Activated CD8-positive, alpha-beta memory T cell treated with anti-CD3 and anti-CD28 coated beads for 24 hours (primary cell): ENCODE data around the gene RBP3.

Experiments
- DNase-seq: peaks from one replicate; pipeline ENCODE4 v3.0.0-alpha.2; 2020

The RBP3 gene

DNA sequence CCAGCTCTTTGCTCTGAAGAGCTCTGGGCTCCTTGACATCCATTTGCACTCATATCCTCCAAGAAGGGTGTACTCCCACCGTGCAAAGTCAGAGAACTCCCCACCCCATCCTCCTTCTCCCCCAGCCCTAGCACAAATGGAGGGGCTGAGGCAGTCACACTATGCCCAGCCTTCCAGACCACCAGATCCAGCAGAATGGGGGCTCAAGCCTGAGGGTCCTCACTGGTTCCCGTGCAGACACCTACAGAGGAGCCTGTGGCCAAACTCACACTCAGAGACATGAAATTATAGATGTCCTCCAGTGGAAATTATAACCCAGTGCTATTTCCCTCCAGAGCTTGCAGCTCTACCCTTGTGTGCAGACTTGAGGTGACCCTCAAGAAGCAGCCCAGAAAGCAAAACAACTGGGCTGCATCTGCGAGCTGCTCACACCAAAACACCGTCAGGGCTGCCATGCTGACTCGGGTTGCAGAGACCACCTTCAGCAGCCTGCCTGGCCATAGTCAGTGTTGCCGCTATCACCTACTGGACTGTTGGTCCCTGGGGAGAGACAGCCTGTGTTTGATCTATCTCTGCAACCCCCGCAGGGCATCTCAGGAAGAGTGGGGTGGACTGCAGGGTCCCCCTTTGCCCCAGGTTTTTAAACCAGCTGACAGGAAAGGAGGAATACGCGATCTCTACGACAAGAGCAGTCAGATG is 28.5 kb downstream of the RBP3 start:
- DNase-seq: peak; percentile 43

DNA sequence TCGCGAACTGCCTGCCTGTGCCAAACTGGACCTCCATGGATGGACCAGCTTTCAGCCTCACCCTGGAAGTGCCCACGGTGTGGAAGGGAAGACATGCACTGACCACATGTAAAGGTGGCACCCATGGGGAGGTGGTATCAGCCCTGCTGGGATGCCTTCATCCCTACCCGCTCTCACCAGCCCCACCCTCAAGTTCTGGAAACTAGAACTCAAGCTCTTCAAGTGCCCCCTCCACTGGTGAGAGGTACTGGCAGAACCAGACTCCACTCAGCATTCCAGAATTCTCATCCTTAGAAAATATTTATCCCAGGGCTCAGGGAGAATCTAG is 30.0 kb downstream of the RBP3 start:
- no peak for DNase-seq

DNA sequence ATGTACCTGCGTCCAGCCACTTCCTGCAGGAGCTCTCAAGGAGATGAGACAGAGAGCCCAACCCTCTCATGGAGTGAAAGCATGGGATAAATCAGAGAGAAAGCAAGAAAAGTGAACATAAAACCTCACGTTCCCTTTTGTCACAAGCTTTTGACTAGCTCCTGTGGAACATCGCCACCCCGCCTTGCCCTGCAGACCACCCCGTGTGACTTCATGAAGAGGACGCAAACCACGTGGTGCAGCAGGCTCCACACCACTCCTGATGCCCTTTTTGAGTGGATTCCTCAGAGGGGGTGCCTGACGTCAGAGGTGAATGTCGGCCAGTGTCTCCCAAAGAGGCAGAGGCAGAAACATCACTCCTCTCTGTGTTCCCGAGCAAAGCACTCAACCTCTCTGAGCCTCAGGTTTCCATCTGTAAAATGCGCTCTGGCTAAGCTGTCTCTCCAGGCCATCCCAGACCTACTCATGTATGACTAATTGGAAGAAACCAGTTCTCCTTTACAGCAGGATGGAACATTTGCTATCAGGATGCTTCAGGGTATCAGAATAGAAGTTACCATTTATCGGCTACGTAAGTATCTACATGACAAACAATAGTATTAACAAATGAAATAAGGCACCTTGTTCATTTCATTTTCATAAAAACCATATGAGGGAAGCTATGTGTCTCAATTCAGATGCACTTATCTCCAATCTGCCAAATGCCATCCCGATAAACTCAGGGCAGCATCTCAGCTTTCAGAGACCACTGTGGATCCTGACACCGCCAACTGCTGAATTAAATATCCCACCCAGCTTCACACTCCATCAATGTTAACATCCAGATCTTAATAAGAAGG is 30.7 kb downstream of the RBP3 start:
- DNase-seq: peak; percentile 32

DNA sequence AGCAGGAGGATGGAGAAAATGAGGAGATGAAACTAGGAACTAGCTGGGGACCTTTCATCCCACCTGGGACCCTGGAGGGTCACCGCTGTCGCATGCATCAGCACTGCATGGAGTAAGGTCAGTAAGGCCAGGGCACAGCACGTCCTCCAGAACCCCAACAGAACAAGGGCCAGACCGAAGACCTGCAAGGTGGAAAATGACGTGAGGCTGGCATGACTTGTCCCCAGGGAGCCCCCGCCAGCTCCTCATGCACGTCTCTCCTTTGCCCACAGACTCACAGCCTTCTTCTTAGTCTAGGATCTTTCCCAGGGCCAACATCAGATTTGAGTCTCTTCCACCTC is 31.3 kb downstream of the RBP3 start:
- peak; percentile 32 for DNase-seq

DNA sequence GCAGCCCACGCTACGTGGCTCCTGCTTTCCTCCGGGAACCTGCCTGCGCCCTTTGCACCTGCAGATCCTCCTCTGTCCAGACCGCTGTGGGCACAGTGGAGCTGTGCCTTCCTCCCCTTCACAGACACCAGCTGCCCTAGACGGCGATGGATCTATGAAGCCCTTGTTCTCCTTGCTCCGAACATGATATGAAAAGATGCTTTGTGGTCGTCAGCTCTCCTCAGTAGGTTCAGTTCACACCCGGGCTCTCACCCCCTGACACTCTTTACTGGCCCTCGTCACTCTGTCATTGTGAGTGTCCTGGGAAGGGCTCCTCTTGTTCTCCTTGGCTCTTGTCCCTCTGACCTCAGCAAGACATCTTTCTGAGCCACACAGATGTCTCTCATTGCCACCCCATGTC is 31.7 kb downstream of the RBP3 start:
- DNase-seq: peak; percentile 38

DNA sequence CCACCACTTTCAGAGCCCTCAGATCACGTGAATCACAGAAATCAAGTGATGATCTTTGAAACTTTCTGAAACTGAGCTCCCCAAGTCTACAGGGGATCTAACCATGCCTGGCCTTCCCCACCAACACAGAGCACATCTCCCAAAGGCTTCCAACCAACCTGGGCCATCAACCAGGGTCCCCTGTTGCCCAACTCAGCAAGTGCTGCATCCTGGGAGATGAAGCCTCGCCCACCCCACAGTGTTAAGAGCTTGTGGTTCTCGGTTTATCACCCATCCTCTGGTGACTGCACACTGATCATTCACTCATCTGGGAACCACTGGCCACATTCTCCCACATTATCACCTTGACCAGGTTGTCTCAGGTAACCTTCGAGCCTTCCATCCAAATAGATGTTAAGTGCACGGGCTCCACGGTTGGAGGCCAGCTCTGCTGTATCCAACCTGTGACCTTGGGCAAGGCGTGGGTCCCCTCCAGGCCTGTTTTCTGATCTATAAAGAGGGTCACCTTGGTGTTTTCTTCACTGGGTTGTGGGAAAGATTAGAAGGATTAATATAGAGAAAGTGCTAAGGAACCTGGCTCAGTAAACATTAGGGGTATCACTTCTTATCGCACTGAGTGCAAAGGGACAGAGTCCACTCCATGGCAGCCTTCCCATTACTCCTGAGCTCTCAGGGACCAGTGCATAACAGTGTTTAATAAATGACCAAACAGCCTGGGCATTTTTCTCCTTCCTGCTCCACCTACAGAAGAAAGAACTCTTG is 32.4 kb downstream of the RBP3 start:
- peak; percentile 38 for DNase-seq

DNA sequence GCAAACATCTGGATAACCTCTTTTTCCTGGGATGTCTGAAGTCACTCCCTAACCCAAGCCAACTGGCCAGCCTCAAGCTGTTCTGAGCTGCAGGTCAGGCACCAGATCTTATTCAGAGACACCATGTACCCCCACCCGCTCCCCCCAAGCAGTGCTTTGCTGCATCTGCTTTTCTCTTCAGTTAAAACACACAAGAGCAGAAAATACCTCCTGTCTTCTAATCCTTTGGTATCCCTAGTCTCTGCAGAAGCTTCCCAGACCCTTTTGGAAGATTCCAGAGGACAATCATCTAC is 32.9 kb downstream of the RBP3 start:
- DNase-seq: peak; percentile 26

DNA sequence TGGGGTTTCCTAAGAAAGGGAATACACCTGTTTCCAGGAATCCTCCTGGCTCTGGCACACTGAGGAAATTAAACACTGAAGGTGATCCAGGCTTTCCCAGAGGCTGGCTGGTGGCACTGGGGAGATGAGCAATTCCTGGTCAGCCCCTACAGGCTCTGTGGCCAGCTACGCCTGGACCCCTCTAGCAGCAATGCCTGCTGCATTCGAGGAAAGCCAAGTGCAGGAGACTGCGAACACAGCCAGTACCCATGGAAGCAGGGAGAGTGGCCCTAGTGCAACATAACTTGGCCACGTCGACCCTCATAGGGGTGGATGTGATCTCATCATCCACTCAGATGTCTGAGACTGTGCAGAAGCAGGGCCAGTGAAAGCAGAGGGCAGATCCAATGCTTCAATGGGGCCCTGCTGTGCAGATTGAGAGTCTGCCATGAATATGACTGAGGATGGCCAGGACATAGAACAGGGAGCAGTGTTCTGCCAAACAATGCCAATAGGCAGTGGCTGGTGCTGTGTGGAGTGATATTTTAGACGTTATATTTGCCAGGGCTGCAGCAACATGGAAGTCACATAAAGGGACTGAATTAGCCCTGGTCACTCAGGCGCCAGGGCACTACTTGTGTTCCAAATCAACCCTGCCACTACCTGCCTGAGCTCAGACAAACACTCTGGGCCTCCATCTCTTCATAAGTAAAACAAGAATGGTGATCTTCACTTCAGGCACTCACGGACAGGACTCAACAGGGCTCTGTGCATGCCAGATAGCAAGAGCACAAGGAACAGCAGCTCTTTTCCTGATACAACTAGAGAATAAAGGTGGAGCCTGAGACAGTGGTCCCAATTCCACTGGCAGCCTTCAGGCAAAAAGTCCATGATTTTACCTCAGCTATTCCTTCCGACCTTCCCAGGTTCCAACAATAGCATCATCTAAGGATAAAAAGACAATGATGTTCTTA is 33.5 kb downstream of the RBP3 start:
- DNase-seq: peak; percentile 46

DNA sequence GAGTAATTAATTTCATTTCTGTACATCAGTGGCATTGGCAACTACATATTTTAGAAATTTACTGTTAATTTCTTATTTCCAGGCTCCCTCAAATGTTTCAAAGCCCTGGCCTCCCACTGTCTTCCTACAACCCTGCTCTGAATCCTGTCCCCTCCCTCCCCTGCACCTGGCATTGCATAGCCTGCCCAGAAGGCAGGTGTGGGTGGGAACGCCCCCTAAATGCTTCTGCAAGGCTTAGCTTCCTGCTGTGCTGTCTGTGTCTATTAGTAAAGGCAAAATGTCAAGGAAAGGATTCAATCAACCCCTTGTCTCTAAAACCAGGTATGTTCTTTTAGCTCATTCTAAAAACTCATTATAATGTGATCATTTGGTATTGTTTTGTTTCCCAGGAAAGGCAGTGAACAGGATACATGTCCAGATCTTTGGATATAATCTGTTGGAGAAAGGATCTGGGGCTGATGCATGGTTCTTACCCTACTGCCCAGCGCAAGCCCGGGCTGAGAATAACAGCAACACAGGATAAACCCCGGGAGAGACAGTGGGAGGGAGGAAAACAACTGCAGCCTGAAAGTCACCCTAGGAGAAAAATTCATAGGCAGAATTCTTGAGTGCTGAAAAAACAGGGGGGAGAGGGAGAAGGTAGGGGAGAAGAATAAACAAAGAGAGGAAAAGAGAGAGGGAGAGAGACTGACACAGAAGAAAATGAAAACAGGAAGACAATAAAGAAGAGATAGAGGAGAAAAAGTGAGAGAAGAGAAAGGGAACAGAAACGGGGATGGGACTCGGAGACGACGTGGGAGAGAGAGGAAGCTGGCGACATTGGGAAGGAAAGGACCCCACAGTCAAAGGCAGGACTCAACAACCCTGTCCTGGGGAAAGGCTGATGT is 35.3 kb downstream of the RBP3 start:
- peak; percentile 46 for DNase-seq

DNA sequence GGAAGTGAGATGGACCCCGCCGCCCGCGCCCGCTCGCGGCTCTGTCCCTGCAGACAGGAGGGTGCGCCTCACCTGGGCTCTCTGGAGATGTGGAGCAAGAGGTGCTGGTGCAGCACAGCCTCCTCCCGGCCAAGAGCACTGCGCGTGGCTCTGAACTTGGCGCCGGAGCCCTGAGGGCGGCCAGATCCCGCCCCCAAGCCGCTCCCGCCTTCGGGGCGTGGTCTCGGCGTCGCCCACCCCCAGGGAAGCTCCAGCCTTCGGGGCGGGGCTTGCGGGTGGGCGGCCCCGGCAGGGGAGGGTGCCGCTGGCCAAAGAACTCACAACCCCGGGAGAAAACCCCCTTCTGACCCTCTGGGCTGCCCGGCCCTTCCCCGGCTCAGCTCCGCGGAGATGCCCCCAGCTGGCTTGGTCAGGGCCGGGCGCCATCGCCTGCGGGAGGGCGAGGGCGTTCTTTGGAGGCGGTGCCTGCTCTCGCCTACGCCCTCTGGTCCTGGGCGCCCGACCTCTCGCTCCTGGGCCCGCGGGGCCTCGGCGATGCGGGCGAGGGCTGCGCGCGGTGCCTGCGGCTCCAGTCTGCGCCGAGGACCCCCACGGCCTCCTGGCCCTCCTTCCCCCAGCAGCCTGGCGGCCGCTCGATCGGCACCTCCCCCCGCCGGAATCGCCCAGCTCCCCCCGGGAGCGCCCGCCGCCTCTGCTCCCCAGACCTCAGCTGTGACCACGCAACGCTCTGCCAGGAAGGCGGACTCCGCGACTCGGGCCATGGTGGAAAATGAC is 36.2 kb downstream of the RBP3 start, which contains the start of gene ZNF488:
Gene ZNF488 (minus strand): TSS at position 146 of the 774 bp plus-strand sequence. CDS start 15,464 bp downstream, outside the sequence.
- DNase-seq: peak; percentile 90

DNA sequence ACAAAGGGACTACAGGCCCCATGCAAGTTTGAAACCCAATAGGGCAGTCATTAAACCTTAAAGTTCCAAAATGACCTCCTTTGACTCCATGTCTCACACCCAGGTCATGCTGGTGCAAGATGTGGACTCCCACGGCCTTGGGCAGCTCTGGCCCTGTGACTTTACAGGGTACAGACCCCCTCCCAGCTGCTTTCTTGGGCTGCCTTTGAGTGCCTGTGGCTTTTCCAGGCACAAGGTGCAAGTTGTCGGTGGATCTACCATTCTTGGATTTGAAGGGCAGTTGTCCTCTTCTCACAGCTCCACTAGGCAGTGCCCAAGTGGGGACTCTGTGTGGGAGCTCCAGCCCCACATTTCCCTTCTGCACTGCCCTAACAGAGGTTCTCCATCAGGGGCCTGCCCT is 37.9 kb downstream of the RBP3 start:
- peak; percentile 43 for DNase-seq

DNA sequence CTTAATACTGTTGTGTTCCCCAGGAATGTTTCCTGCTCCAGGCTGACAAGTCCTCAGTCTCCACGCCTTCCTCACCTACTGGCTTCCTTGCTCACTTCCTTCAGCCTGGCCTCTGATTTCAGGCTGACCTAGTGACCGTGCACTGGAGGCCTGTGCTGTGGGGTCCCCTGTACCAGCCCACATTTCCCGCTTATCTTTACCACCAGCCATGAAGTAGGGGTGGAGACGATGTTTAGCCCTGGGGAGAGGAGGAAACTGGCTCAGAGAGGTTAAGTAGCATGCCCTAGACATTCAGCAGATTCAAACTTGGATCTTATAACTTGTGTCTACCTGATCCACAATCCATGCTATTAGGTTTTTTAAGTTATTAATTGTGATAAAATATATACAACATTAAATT is 40.7 kb downstream of the RBP3 start:
- DNase-seq: no peak

DNA sequence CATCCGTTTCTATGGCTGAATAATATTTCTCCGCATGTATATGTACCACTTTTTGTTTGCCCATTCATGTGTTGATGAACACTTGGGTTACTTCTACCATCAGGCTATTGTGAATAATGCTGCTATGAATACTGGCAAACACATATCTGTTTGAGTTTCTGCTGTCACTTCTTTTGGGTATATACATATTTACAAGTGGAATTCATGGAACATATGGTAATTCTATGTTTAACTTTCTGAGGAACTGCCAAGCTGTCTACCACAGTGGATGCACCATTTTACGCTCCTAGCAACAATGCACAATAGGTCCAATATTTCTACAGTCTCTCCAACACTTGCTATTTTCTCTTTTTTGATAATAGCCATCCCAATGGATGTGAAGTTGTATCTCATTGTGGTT is 41.5 kb downstream of the RBP3 start:
- DNase-seq: no peak

DNA sequence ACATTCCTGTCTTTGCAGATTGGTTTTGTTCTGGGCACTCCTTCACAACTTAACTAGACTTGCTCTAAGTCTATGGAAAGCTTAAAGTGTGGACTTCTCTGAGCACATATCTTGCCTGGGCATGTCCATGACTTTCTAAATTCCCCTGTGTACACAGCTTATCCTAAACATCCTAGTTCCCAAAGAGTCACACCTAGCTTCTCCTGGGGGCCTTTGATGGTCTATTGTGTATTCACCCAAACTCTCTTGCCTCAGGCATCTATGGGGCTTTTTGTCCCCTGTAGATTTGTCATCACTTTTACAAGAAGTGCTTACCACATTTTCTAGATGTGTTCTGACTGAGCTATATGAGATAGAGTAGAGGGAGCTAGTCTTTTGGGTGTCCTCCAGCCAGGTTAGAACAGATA is 48.2 kb downstream of the RBP3 start:
- no peak for DNase-seq

DNA sequence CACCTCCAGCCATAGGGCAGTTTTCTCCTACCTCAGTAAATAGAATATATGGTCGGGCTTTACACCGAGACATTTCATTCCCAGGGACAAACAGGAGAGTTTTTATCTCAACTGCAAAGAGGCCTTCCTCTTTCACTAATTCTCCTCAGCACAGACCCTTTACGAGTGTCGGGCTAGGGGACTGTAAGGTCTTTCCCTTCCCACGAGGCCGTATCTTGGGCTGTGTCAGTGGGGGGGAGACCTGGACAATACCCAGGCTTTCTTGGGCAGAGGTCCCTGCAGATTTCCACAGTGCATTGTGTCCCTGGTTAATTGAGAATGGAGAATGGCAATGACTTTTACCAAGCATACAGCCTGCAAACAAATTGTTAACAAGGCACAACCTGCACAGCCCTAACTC is 49.1 kb downstream of the RBP3 start:
- no peak for DNase-seq

DNA sequence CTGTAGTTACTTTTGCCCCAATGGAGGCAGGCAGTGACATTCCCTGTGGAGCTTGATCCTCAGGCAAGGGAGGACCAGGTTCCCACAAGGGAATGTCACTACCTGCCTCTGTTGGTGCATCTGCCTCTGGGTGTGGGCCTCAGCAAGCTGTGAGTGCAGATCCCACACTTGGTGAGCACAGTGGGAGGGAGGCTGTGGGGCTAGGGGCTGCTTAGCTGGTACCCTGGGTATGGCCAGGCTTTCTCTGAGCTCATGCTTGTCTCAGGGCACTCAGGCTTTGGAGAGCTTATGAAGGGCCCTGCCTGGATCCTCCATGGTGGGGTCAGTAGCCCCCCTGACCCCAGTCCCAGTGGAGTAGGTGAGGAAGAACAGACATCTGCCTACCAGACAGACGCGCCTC is 52.1 kb downstream of the RBP3 start:
- no peak for DNase-seq

DNA sequence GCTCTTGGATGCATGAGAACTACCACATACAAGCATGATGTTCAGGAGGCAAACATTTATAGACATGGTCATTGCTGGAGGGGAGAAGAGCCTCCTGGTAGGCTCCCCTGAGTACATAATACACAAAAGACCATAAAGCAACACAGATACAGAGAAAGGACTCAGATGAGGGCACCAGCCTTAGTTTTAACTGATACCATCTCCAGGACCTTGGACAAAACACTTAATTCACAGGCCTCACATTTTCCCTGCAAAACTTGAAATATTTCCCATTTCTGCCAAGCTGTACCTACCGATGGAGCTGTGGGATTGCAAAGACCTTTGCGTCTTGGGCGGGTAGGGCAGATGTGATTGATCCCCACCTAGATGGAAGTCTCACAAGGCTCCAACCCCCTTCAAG is 52.6 kb downstream of the RBP3 start:
- DNase-seq: no peak

DNA sequence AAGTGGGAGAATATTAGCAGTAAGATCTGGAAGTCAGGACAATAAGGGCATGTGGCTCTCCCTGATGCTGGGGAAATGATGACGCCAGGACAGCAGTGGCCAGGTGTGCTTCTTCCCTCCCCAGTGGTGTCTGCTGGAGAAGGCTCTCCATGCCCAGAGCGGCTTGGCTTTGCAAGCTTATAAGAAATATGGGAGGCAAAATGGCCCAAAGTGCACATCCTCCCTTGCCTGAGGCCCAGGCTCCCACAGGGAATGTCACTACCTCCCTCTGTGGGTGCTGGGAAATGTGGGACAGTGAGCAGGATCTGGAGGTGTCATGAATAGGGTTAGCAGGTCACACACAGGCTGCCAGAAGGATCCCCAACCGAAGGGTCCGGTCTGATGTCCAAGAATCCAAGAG is 53.0 kb downstream of the RBP3 start:
- DNase-seq: peak; percentile 35

DNA sequence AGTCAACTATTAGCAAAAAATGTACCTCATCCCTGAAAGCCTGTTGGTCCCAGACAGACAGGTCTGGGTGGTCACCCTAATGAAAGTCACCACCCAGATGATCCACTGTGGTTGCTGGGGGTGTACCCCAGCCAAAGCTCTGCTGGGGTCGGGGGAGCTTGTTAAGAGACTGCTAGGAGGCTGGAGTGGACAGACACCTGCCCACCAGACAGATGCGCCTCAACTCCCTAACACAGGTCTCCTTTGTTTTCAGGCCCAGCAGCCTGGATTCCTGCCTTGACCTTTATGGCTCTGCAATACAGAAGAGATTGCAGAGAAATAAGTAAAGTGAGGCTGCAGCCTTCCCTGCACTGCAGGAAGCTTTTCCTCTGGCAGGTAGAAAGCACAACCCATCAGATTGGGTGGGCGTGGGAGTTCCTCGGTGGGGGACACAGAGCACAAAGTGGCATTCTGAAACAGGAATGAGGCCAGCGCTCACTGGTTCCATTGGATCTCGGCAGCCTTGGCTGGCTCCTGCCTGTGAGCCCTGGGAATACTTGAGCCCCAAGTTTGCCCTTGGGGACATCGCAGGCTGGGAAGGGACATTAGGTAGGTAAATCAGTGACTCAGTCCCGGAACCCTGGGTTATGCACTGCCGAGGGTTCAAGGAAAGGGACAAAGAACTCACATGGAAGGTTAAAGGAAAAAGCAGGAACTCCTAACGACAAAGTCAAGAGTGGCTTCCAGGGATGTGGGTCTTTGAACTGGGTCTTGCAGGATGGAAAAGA is 53.9 kb downstream of the RBP3 start:
- DNase-seq: peak; percentile 40

DNA sequence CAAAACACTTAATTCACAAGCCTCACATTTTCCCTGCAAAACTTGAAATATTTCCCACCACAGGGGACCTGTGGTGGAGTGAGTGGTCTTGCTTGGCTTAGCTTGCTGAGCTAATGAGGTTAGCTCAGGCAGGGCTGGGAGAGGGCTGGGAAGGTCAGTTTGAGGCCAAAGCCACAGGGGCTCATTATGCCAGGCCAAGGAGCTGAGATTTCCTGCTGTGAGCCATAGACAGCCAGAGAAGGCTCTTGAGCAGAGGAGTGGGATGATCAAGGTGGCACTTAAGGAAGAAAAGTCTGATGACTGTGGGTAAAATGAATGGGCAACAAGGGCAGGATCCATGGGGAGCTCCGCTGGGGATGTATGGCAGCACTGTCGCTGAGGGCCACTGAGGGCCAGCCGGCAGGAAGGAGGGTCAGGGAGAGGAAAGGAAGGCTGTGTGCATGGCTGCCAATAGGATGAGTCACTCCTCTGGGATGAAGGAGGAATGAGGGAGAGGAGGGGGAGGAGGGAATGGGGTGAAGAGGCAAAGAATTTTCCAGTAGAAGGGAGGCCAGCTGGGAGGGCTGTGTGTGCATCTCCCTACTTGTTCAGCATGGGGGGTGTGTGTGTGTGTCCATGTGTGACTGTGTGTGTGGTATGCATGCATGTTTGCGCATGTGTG is 54.6 kb downstream of the RBP3 start:
- no peak for DNase-seq
